ENCODE measurements around the gene SPR. TPM values are rescaled to one million over a fixed set of nuclear protein-coding genes. Genes with fewer than 3 reads are reported as not detected.
"Not testable (repeated sequence)": the region's sequence is repeated elsewhere in the genome, so short reads cannot be mapped to it uniquely, and the experiment has no call there.

Gene SPR
- total RNA-seq, 1 donor from 2014 or later: 4.2 TPM

- H3K36me3 ChIP-seq (ENCODE audit: control insufficient read depth in 3 of 3, insufficient read depth in 3 of 3, low read length in 3 of 3): no peaks in the 10 kb centered on the region
- no peak overlapping the region for H3K9ac ChIP-seq (ENCODE audit: low read depth in 1 of 3, low read length in 3 of 3)
- peaks cover 5 to 13% (median 11%) of the 10 kb centered on the region in 3 donors for H3K4me1 ChIP-seq (ENCODE audit: control insufficient read depth in 3 of 3, insufficient read depth in 3 of 3, low read length in 3 of 3)
- H3K27ac ChIP-seq (ENCODE audit: low read depth, low read length): no peak overlapping the region
- H3K9me3 ChIP-seq (ENCODE audit: control insufficient read depth in 3 of 3, low read length in 3 of 3): no peaks in the 10 kb centered on the region
- H3K27me3 ChIP-seq (ENCODE audit: control insufficient read depth in 3 of 3, insufficient read depth in 3 of 3, low read length in 3 of 3): peaks cover 27 to 53% (median 48%) of the 10 kb centered on the region in 3 donors
- H3K4me3 ChIP-seq (ENCODE audit: low read length in 3 of 3): no peak overlapping the region
Observed at GRCh38 chr2:72897785-72898584, 10.8 kb downstream of the SPR start.

- peaks cover 27 to 56% (median 48%) of the 10 kb centered on the region in 3 donors for H3K27me3 ChIP-seq (ENCODE audit: control insufficient read depth in 3 of 3, insufficient read depth in 3 of 3, low read length in 3 of 3)
- no peak overlapping the region for H3K9ac ChIP-seq (ENCODE audit: low read depth in 1 of 3, low read length in 3 of 3)
- no peak overlapping the region for H3K4me3 ChIP-seq (ENCODE audit: low read length in 3 of 3)
- H3K36me3 ChIP-seq (ENCODE audit: control insufficient read depth in 3 of 3, insufficient read depth in 3 of 3, low read length in 3 of 3): no peaks in the 10 kb centered on the region
- H3K9me3 ChIP-seq (ENCODE audit: control insufficient read depth in 3 of 3, low read length in 3 of 3): no peaks in the 10 kb centered on the region
- H3K27ac ChIP-seq (ENCODE audit: low read depth, low read length): no peak overlapping the region
- peaks cover 5 to 13% (median 11%) of the 10 kb centered on the region in 3 donors for H3K4me1 ChIP-seq (ENCODE audit: control insufficient read depth in 3 of 3, insufficient read depth in 3 of 3, low read length in 3 of 3)
Observed at GRCh38 chr2:72898585-72898906, 11.3 kb downstream of the SPR start.

- Histone ChIP-seq H3K9ac (ENCODE audit: low read depth in 1 of 3, low read length in 3 of 3) (no peak overlapping the region), H3K27ac (ENCODE audit: low read depth, low read length) (no peak overlapping the region), H3K9me3 (ENCODE audit: control insufficient read depth in 3 of 3, low read length in 3 of 3) (no peaks in the 10 kb centered on the region), H3K27me3 (ENCODE audit: control insufficient read depth in 3 of 3, insufficient read depth in 3 of 3, low read length in 3 of 3) (peaks cover 23 to 46% (median 35%) of the 10 kb centered on the region in 3 donors), H3K36me3 (ENCODE audit: control insufficient read depth in 3 of 3, insufficient read depth in 3 of 3, low read length in 3 of 3) (no peaks in the 10 kb centered on the region), H3K4me1 (ENCODE audit: control insufficient read depth in 3 of 3, insufficient read depth in 3 of 3, low read length in 3 of 3) (peaks cover 5 to 10% (median 7%) of the 10 kb centered on the region in 3 donors), H3K4me3 (ENCODE audit: low read length in 3 of 3) (no peak overlapping the region)
Observed at GRCh38 chr2:72900191-72900825, 13.1 kb downstream of the SPR start.

GRCh38 chr2:72901426-72901825, 14.2 kb downstream of the SPR start:
- Histone ChIP-seq H3K4me3 (ENCODE audit: low read length in 3 of 3) (no peak overlapping the region), H3K36me3 (ENCODE audit: control insufficient read depth in 3 of 3, insufficient read depth in 3 of 3, low read length in 3 of 3) (no peaks in the 10 kb centered on the region), H3K27ac (ENCODE audit: low read depth, low read length) (no peak overlapping the region), H3K9ac (ENCODE audit: low read depth in 1 of 3, low read length in 3 of 3) (no peak overlapping the region), H3K27me3 (ENCODE audit: control insufficient read depth in 3 of 3, insufficient read depth in 3 of 3, low read length in 3 of 3) (peaks cover 28 to 42% (median 31%) of the 10 kb centered on the region in 3 donors), H3K9me3 (ENCODE audit: control insufficient read depth in 3 of 3, low read length in 3 of 3) (no peaks in the 10 kb centered on the region), H3K4me1 (ENCODE audit: control insufficient read depth in 3 of 3, insufficient read depth in 3 of 3, low read length in 3 of 3) (no peaks in the 10 kb centered on the region)

GRCh38 chr2:72907369-72907768, 20.2 kb downstream of the SPR start:
- peaks cover 45 to 46% (median 45%) of the 10 kb centered on the region in 3 donors for H3K27me3 ChIP-seq (ENCODE audit: control insufficient read depth in 3 of 3, insufficient read depth in 3 of 3, low read length in 3 of 3)
- not testable (repeated sequence) for H3K36me3 ChIP-seq (ENCODE audit: control insufficient read depth in 3 of 3, insufficient read depth in 3 of 3, low read length in 3 of 3); H3K27ac ChIP-seq (ENCODE audit: low read depth, low read length); H3K9me3 ChIP-seq (ENCODE audit: control insufficient read depth in 3 of 3, low read length in 3 of 3); H3K4me1 ChIP-seq (ENCODE audit: control insufficient read depth in 3 of 3, insufficient read depth in 3 of 3, low read length in 3 of 3); H3K9ac ChIP-seq (ENCODE audit: low read depth in 1 of 3, low read length in 3 of 3); H3K4me3 ChIP-seq (ENCODE audit: low read length in 3 of 3)

- peaks cover 47 to 60% (median 54%) of the 10 kb centered on the region in 3 donors for H3K27me3 ChIP-seq (ENCODE audit: control insufficient read depth in 3 of 3, insufficient read depth in 3 of 3, low read length in 3 of 3)
- H3K9ac ChIP-seq (ENCODE audit: low read depth in 1 of 3, low read length in 3 of 3): no peak overlapping the region
- no peaks in the 10 kb centered on the region for H3K4me1 ChIP-seq (ENCODE audit: control insufficient read depth in 3 of 3, insufficient read depth in 3 of 3, low read length in 3 of 3)
- peaks cover 0 to 1% (median 0%) of the 10 kb centered on the region in 3 donors for H3K9me3 ChIP-seq (ENCODE audit: control insufficient read depth in 3 of 3, low read length in 3 of 3)
- H3K4me3 ChIP-seq (ENCODE audit: low read length in 3 of 3): no peak overlapping the region
- H3K27ac ChIP-seq (ENCODE audit: low read depth, low read length): no peak overlapping the region
- H3K36me3 ChIP-seq (ENCODE audit: control insufficient read depth in 3 of 3, insufficient read depth in 3 of 3, low read length in 3 of 3): no peaks in the 10 kb centered on the region
Observed at GRCh38 chr2:72908741-72909140, 21.5 kb downstream of the SPR start.

GRCh38 chr2:72911256-72911655, 24.0 kb downstream of the SPR start:
- Histone ChIP-seq H3K27me3 (ENCODE audit: control insufficient read depth in 3 of 3, insufficient read depth in 3 of 3, low read length in 3 of 3) (peaks cover 69 to 80% (median 73%) of the 10 kb centered on the region in 3 donors), H3K9me3 (ENCODE audit: control insufficient read depth in 3 of 3, low read length in 3 of 3) (peaks cover 0 to 1% (median 0%) of the 10 kb centered on the region in 3 donors), H3K36me3 (ENCODE audit: control insufficient read depth in 3 of 3, insufficient read depth in 3 of 3, low read length in 3 of 3) (no peaks in the 10 kb centered on the region), H3K4me3 (ENCODE audit: low read length in 3 of 3) (no peak overlapping the region), H3K27ac (ENCODE audit: low read depth, low read length) (no peak overlapping the region), H3K9ac (ENCODE audit: low read depth in 1 of 3, low read length in 3 of 3) (no peak overlapping the region), H3K4me1 (ENCODE audit: control insufficient read depth in 3 of 3, insufficient read depth in 3 of 3, low read length in 3 of 3) (peaks cover 10 to 14% (median 11%) of the 10 kb centered on the region in 3 donors)

GRCh38 chr2:72913486-72914205, 26.4 kb downstream of the SPR start:
- Histone ChIP-seq H3K27ac (ENCODE audit: low read depth, low read length) (no peak overlapping the region), H3K9ac (ENCODE audit: low read depth in 1 of 3, low read length in 3 of 3) (no peak overlapping the region), H3K27me3 (ENCODE audit: control insufficient read depth in 3 of 3, insufficient read depth in 3 of 3, low read length in 3 of 3) (peaks cover 80 to 84% (median 81%) of the 10 kb centered on the region in 3 donors), H3K9me3 (ENCODE audit: control insufficient read depth in 3 of 3, low read length in 3 of 3) (peaks cover 0 to 1% (median 0%) of the 10 kb centered on the region in 3 donors), H3K36me3 (ENCODE audit: control insufficient read depth in 3 of 3, insufficient read depth in 3 of 3, low read length in 3 of 3) (no peaks in the 10 kb centered on the region), H3K4me1 (ENCODE audit: control insufficient read depth in 3 of 3, insufficient read depth in 3 of 3, low read length in 3 of 3) (peaks cover 27 to 32% (median 29%) of the 10 kb centered on the region in 3 donors), H3K4me3 (ENCODE audit: low read length in 3 of 3) (no peak overlapping the region)

GRCh38 chr2:72914206-72914559, 27.0 kb downstream of the SPR start:
- peaks cover 83 to 89% (median 84%) of the 10 kb centered on the region in 3 donors for H3K27me3 ChIP-seq (ENCODE audit: control insufficient read depth in 3 of 3, insufficient read depth in 3 of 3, low read length in 3 of 3)
- H3K4me1 ChIP-seq (ENCODE audit: control insufficient read depth in 3 of 3, insufficient read depth in 3 of 3, low read length in 3 of 3): peaks cover 30 to 35% (median 32%) of the 10 kb centered on the region in 3 donors

More at GRCh38 chr2:72914206-72914559, 27.0 kb downstream of the SPR start:
- Histone ChIP-seq H3K4me3 (ENCODE audit: low read length in 3 of 3) (no peak overlapping the region), H3K27ac (ENCODE audit: low read depth, low read length) (no peak overlapping the region), H3K36me3 (ENCODE audit: control insufficient read depth in 3 of 3, insufficient read depth in 3 of 3, low read length in 3 of 3) (no peaks in the 10 kb centered on the region), H3K9ac (ENCODE audit: low read depth in 1 of 3, low read length in 3 of 3) (no peak overlapping the region), H3K9me3 (ENCODE audit: control insufficient read depth in 3 of 3, low read length in 3 of 3) (peaks cover 0 to 1% (median 0%) of the 10 kb centered on the region in 3 donors)
